Glomerular visceral epithelial cell (primary cell): ENCODE results near the gene SPTBN4.
A peak's percentile ranks its signal among the peaks of the same experiment; 100 is the strongest.
"Not testable (repeated sequence)": the region's sequence is repeated elsewhere in the genome, so short reads cannot be mapped to it uniquely, and the experiment has no call there.

Experiments
- DNase-seq: peaks from one replicate; pipeline ENCODE4 v3.0.0-alpha.2; 2016; ENCODE audit errors: extremely low spot score

Gene SPTBN4

DNA sequence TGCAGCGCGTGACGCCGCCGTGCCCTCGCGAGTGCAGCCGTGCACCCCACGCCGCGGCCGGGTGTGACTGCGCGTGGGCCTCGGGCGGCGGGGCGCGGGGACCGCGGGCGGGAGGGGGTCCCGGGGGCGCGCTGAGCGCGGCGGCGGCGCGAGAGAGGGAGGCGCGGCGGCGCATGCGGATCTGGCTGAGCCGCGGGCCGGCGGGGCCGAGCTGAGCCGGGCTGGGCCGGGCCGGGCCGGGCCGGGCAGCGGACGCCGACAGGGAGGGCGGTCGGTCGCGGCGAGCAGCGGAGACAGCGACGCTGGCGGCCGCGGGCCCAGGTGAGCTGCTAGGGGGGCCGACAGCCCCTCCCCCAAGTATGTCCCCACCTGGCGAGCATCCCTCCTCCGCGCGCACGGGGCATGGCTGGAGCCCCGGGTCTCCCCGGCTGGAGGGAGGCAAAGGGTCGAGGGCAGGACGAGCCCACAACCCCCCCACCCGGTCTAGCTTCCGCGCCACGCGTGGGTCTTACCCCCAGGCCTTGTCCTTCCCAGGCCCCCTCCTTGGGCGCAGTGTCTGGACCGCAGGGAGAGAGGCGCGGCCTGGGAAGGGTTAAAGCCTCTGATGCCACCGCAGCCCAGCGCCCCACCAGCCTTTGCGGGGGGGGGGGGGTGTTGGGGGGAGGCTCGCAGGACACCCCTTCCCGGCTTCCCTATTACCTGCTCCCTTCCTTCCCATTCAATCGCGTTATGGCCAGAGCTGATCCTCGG, at the start of gene SPTBN4:
Gene SPTBN4 (plus strand): TSS at position 17 of the 750 bp plus-strand sequence. CDS start 5,621 bp downstream, outside the sequence.
- no peak for DNase-seq

- no peak for DNase-seq
Measured at GRCh38 chr19:40417643-40417981, 49.2 kb upstream of the SPTBN4 start.

GRCh38 chr19:40418040-40418439, 48.8 kb upstream of the SPTBN4 start:
- no peak for DNase-seq

DNA sequence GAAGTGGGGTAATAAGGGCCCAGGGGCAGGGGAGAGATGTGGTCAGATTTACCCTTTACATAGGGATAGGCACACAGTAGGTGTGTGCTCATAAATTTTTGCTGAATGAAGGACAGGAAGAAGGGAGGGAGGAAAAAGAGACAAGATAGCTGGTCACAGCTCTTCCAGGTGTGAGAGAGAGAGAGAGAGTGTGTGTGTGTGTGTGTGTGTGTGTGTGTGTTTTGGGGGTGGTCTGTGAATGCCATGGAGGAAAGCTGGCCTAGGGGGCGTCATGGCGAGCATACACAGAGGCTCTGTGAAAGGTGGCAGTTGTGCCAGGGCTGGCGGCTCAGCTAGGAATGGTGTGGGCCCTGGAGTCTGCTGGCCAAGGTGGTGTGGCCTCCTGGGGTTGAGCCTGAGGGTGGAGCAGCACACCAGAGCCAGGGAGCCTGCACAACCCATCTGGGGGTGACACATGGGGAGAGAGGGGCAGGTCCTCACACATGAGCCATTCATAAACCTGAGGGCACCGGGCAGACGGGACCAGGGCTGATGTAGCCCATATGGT, 47.7 kb upstream of the SPTBN4 start:
- no peak for DNase-seq

DNA sequence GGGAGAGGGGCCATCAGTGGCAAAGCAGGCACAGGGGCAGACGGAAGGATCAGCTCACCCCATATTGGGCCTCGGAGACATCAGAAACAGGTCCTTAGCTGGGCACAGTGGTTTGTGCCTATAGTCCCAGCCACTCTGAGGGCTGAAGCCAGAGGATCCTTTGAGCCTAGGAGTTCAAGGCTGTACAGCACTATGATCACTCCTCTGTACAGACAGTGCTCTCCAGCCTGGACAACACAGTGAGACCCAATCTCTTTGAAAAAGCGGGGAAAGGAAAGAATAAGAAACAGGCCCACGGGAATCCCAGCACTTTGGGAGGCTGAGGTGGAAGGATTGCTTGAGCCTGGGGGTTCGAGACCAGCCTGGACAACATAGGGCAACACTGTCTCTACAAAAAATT, 47.0 kb upstream of the SPTBN4 start:
- no peak for DNase-seq

- no peak for DNase-seq
Measured at GRCh38 chr19:40420451-40420765, 46.4 kb upstream of the SPTBN4 start.

GRCh38 chr19:40420766-40421765, 45.7 kb upstream of the SPTBN4 start:
- DNase-seq, result peak; percentile 95

DNA sequence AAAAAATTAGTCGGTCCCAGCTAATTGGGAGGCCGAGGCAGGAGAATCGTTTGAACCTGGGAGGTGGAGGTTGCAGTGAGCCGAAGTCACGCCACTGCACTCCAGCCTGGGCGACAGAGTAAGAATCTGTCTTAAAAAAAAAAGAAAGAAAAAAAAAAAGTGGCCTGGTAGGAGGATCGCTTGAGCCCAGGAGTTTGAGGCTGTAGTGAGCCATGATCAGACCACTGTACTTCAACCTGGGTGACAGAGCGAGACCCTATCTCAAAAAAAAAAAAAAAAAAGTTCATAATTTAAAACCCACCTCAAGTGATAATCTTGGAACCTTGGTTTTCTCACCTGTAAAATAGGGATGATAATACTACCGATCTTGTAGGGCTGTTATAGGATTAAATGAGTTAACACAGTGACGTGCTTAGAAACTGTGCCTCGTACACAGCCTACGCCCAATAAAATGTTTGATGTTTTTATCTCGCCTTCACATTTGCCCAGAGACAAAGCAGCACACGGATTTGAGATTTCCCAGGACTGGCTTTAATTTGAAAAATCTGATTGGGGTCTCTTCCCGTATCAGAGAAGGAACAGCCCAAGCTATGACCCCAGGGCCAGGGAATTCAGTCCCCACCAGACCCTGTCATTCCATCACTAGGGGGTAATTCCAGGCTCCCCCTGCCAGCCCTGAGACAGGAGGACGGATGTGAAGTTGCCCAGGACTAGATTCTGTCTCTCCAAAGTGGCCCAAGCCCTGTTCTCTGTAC, 44.6 kb upstream of the SPTBN4 start:
- DNase-seq, result no peak

DNA sequence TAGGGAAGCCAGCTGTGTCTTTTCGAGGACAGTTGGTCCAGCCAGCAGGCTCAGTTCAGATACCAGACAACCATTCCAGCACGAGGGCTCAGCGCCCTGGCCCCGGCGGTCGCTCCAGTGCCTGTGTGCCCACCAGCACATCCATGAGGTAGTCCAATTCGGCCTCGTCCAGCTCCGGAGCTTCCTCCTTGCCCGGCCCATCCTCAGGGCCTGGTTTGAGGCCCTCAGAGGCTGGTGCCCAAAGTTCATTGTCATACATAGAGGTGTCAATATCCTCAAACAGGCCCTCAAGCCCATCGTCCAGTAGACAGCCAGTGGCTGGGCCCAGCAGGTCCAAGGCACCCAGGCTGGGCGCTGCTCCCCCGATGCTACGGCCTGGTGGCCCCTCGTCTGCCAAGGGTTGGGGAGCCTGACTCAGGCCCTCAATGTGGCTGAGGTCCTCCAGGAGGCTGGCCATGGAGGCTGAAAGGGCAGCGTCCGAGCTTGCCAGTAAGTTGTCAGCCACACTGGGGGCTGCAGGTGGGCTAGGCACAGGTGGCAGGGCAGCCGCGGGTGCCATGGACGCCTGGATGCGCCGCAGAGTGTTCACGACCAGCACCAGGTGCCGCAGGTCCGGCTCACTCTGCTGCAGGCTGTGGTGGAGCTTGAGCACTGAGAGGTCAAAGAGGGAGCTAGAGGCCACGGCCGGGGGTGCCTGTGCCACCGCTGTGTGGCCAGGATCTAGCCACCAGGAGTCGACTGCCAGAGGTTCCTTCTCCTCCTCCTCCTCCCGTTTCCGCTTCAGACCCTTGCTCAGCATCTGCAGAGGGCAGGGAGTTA, 43.8 kb upstream of the SPTBN4 start:
- DNase-seq, result no peak

GRCh38 chr19:40423938-40424337, 42.9 kb upstream of the SPTBN4 start:
- DNase-seq, result no peak

DNA sequence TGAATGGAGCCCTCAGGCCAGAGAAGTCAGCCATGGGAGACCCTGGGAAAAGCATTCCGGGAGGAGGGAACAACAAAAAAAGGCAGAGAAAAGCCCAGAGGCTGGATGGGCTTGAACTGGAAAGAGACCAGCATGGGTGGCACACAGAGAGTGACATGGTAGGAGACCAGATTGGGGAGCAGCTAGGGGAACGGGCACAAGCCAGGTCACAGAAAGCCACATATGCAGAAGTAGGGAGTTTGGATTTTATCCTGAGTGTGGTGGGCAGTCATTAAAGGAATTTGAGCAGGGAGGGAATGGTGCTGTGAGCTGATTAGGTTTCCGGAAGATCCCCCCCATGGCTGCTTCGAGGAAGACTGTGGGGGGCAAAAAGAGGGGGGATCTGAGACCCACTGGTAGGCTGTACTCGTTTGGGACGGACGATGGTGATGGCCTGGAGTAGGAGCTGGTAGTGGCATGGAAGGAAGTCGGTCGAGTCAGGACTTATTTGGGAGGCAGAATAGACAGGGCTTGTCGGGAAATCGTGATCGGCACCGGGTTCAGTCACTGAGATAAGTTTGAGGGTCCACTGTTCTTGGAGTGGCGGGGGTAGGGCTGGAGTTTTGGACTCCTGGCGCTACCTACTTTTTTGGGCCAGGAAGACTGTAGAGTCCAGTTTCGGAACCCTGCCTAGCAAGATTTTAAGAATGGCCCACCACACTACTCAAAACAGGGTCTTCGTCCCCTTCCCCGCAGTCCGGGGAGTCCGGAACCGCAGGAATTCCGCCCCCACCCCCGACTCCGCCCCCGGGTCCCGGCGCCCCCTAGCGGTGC, 42.0 kb upstream of the SPTBN4 start:
- peak; percentile 32 for DNase-seq

DNA sequence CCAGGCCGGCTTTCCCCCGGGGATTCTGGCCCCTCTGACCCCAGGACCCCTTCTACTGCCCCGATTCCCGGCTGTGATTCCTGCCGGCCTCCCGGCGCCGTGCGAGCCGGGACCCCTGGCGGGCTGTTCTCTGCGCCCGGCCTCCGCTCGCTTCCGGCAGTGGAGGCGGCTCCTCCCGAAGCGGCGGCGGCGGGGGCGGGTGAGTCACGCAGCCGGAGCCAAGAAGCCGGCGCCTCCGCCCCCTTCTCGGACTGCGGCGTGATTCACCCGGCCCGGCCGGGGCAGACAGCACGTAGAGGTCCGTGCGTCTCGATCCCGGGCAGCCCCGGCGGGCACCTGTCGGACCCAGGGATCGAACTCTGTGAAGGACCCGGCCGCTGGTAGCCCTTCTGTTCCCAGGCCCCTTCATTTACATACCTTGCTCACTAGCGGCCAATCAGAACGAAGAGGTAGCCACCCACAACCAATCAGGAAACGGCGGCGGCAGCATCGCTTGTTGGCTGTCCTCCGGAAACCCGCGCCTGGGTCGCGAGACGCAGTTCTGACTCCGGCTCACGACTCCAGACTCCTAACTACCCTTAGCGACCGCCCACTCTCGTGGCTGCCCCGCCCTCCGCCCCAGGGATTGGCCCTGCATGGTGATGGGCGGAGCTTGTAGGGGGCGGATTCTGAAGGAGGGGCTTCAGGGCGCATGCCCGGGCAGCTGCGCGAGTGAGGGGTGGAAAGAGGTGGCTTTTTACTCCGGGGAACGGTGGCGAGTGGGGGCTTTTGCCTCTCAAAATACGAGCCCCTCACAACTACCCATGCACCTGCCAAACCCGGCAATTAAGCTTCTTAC, 41.1 kb upstream of the SPTBN4 start, which contains the start of gene SERTAD1:
Gene SERTAD1 (minus strand): TSS at position 543 of the 838 bp plus-strand sequence. CDS start 2,446 bp downstream, outside the sequence.
- DNase-seq, result peak; percentile 99

DNA sequence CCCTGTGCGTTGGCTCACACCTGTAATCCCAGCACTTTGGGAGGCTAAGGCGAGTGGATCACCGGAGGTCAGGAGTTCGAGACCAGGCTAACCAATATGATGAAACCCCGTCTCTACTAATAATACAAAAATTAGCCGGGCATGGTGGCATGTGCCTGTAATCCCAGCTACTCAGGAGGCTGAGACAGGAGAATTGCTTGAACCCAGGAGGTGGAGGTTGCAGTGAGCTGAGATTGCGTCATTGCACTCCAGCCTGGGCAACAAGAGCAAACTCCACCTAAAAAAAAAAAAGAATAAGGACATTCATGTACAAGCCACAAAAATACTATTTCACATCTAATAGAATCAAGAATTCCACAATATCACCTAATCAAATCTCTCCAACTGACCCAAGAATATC, 38.6 kb upstream of the SPTBN4 start:
- DNase-seq, result not testable (repeated sequence)

DNA sequence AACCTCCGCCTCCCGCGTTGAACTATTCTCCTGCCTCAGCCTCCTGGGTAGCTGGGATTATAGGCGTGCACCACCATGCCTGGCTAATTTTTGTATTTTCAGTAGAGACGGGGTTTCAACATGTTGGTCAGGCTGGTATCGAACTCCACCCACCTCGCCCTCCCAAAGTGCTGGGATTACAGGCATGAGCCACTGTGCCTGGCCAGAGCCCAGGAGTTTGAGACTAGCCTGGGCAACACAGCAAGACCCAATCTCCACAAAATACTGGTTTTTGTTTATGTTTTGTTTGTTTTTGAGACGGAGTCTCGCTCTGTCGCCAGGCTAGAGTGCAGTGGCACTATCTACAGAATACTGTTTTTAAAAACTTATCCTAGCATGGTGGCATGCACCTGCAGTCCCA, 36.6 kb upstream of the SPTBN4 start:
- DNase-seq, result not testable (repeated sequence)

- no peak for DNase-seq
Measured at GRCh38 chr19:40431698-40432097, 35.1 kb upstream of the SPTBN4 start.

DNA sequence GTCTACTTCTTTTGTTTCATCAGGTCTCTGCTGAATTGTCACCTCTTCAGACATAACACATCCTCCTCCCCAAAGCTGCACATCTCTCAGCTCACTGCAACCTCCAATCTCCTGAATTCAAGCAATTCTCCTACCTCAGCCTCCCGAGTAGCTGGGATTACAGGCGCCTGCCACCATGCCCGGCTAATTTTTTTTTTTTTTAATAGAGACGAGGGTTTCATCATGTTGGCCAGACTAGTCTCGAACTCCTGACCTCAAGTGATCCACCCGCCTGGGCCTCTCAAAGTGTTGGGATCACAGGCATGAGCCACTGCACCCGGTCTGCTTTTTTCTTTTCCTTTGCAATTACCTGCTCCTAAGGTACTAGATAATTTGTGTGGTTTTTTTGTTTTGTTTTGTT, 34.0 kb upstream of the SPTBN4 start:
- DNase-seq, result not testable (repeated sequence)

- peak; percentile 95 for DNase-seq
Measured at GRCh38 chr19:40433391-40434216, 33.2 kb upstream of the SPTBN4 start.

DNA sequence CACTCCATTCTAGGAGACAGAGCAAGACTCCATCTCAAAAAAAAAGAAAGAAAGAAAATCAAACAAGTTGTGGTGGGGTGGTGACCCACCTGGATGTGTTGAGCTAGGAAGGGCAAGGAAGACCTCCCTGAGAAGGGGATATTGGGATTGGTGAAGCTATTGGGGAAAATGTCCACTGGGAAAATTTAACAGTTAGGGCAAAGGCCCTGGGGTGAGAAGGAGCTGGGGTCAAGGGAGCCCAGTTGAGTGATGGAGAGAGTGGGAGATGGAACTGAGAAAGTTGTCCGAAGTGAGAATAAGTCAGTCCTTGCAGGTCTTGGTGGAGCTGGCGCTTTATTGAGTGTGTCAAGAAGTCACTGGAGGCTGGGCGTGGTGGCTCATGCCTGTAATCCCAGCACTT, 28.5 kb upstream of the SPTBN4 start:
- no peak for DNase-seq
